WERI-Rb-1 (cell line): ENCODE data around the gene RNF214.

ENCODE experiments used
- DNase-seq: peaks from one replicate; pipeline ENCODE4 v3.0.0-alpha.2; 2020
- H3K27ac ChIP-seq: fragments of 250-450 bp; sonication (Bioruptor Pico); 2 replicates; pipeline ENCODE4 v1.5.1; 2020; ENCODE audit warnings: mild to moderate bottlenecking, moderate library complexity
- H3K27me3 ChIP-seq: fragments of 250-450 bp; sonication (Bioruptor Pico); 2 replicates; pipeline ENCODE4 v1.5.1; 2021; ENCODE audit warnings: mild to moderate bottlenecking, low read depth, moderate library complexity; ENCODE audit not compliant: insufficient read depth, severe bottlenecking
- H3K36me3 ChIP-seq: fragments of 250-450 bp; sonication (Bioruptor Pico); 2 replicates; pipeline ENCODE4 v1.5.1; 2020; ENCODE audit warnings: mild to moderate bottlenecking, moderate library complexity
- H3K4me3 ChIP-seq: 2 replicates; pipeline ENCODE4 v1.5.1; 2011; ENCODE audit warnings: low read depth, mild to moderate bottlenecking, control low read depth, low read length
- H3K9me3 ChIP-seq: fragments of 250-450 bp; sonication (Bioruptor Pico); 2 replicates; pipeline ENCODE4 v1.5.1; 2021; ENCODE audit warnings: mild to moderate bottlenecking, moderate library complexity; ENCODE audit not compliant: severe bottlenecking
- TF ChIP-seq, protein P1 (sequence below): IDR thresholded peaks from 2 replicates; pipeline ENCODE4 v1.5.1; 2011; ENCODE audit warnings: low read depth, mild to moderate bottlenecking, control low read depth, inconsistent platforms, low read length

RNF214 gene

DNA sequence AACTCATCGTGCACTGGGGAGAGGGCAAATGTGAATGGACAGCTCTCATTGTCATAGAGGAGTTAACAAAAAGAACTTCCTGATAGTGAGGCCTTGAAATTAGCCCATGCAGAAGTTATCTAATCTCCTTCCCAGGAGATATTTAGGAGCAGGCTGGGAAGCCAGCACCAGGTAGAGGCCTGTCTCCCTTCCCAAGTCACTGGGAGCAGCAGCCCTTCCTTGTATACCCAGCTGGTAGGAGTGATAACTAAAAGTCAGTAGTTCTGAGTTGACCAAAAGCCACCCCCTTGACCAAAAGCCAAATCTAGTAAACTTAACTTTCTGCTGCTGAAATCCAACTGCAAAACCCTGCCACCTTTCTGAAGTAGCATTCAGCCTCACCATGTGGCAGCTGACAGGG lies 57.3 kb downstream of the RNF214 start:
- Histone ChIP-seq H3K27me3 (no peaks in the 10 kb centered on the region), H3K4me3 (no peak overlapping the region), H3K27ac (no peak overlapping the region), H3K9me3 (no peaks in the 10 kb centered on the region), H3K36me3 (peaks cover 88% of the 10 kb centered on the region)
- TF ChIP-seq, protein P1, sequence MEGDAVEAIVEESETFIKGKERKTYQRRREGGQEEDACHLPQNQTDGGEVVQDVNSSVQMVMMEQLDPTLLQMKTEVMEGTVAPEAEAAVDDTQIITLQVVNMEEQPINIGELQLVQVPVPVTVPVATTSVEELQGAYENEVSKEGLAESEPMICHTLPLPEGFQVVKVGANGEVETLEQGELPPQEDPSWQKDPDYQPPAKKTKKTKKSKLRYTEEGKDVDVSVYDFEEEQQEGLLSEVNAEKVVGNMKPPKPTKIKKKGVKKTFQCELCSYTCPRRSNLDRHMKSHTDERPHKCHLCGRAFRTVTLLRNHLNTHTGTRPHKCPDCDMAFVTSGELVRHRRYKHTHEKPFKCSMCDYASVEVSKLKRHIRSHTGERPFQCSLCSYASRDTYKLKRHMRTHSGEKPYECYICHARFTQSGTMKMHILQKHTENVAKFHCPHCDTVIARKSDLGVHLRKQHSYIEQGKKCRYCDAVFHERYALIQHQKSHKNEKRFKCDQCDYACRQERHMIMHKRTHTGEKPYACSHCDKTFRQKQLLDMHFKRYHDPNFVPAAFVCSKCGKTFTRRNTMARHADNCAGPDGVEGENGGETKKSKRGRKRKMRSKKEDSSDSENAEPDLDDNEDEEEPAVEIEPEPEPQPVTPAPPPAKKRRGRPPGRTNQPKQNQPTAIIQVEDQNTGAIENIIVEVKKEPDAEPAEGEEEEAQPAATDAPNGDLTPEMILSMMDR: no peak
- DNase-seq: no peak

DNA sequence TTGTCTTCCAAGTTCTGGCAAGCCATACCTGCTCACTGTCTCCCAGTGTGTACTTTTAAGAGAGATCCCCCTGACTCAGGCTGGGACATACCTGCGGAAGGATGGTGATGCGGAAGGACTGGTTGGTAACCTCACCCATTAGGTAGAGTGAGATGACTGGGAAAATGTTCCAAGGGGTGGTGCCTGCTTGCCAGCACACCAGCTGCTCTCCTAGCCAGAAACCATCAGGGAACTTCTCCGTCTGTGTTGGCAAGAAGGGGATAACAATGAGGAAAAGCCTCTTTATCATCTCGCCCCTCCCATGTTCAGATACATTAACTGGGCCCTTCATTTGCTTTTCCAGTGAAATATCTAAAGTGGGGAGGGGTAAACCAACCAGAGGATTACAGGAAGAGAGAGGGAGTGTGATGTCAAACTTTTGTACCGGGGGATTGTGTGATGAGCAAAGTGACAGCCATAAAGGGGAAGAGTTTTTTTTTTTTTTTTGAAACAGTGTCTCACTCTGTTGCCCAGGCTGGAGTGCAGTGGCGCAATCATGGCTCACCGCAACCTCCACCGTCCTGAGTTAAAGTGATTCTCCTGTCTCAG lies 58.4 kb downstream of the RNF214 start, which contains the start of gene BACE1-AS:
TSS of gene BACE1-AS (plus strand) at position 538 of the 588 bp plus-strand sequence.
- TF ChIP-seq, protein P1: no peak
- no peak for DNase-seq
- Histone ChIP-seq H3K27ac (no peak within 1 kb of the TSS), H3K27me3 (no peaks in the 10 kb centered on the region), H3K9me3 (no peaks in the 10 kb centered on the region), H3K4me3 (no peak within 1 kb of the TSS), H3K36me3 (peaks cover 84% of the 10 kb centered on the region)

DNA sequence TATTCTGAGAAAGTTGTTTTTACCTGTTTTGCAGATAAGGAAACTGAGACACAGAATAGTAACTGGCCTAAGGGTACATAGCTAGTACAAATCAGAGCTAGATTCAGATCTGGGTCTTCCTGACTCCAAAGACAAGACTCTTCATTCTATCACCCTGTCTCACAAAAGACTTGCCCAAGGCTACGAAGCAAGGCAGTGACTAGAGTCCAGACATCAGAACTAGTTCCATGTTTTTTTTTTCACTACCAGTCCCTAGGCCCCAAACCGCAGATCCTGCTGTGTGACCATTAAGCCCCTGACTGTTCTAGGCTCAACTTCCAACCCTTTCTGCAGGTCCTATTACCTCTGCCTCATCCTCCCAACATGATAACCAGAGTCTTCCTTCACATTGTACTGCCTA lies 60.1 kb downstream of the RNF214 start:
- no peaks in the 10 kb centered on the region for H3K9me3 ChIP-seq
- H3K4me3 ChIP-seq: no peak overlapping the region
- peaks cover 67% of the 10 kb centered on the region for H3K36me3 ChIP-seq
- DNase-seq: no peak
- no peaks in the 10 kb centered on the region for H3K27me3 ChIP-seq
- H3K27ac ChIP-seq: no peak overlapping the region
- TF ChIP-seq, protein P1: no peak

DNA sequence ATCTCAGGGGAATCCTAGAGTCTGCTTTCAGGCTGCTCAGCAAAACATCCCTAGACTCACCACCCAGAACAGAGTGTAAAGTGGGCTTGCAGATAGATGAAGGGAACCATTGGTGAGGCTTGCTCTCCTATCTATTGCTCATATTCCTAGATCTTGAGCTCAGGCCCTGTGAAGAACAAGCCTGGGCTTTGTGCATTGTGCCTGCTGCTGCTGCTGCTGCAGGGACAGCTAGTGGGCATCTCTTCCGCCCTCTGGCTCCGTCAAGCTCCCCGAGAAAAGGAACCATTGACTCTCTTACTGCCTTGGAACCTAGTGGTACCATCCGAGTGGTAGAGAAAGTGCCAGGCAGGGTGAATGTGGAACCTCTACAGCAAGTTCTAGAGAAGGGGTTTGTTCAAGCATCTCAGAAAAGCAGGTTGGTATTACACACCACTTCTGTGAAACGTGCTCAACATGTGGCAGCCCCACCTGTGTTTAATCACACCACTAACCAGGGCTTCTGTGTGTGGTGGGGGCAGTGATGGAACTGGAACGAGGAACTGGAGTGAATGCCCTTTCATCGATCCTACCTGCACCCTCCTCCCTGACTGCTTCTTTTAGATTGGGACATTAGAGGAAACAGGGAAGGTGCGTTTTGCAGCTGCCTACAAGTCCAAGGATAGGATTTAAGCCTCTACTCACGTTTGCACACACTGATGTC lies 63.1 kb downstream of the RNF214 start:
- Histone ChIP-seq H3K4me3 (no peak overlapping the region), H3K36me3 (peaks cover 43% of the 10 kb centered on the region), H3K27ac (no peak overlapping the region), H3K9me3 (no peaks in the 10 kb centered on the region), H3K27me3 (no peaks in the 10 kb centered on the region)
- DNase-seq: no peak
- TF ChIP-seq, protein P1: no peak

GRCh38 chr11:117296881-117297280 lies 64.4 kb downstream of the RNF214 start:
- Histone ChIP-seq H3K27me3 (no peaks in the 10 kb centered on the region), H3K27ac (no peak overlapping the region; the same call in none of the 2 replicates), H3K36me3 (peaks cover 31% of the 10 kb centered on the region), H3K4me3 (no peak overlapping the region), H3K9me3 (no peaks in the 10 kb centered on the region)
- no peak for DNase-seq
- TF ChIP-seq, protein P1: no peak

DNA sequence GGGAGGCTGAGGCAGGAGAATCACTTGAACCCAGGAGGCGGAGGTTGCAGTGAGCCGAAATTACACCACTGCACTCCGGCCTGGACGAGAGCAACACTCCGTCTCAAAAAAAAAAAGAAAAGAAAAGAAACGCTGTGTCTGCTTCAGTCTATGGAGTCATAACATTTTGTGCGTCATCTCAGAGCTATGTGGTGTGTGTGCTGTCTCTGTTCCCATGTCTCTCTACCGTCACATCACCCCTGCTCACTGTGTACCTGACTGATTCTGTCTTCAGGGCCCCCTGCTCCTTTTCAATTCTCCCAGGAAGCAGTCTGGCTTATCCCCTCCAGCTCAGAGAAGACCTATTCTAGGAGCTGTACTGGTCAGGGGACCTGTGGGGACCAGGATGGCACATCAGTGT lies 65.7 kb downstream of the RNF214 start:
- H3K4me3 ChIP-seq: no peak overlapping the region
- TF ChIP-seq, protein P1: no peak
- DNase-seq: no peak
- H3K27me3 ChIP-seq: no peaks in the 10 kb centered on the region
- H3K9me3 ChIP-seq: no peaks in the 10 kb centered on the region
- H3K36me3 ChIP-seq: peaks cover 22% of the 10 kb centered on the region
- H3K27ac ChIP-seq: peak overlapping the region; percentile 83
